GM23248 (cell line): ENCODE results near the gene P2RX2. TPM values are rescaled to one million over a fixed set of nuclear protein-coding genes. Genes with fewer than 3 reads are reported as not detected.

Experiments used
- DNase-seq: peaks from one replicate; pipeline ENCODE4 v3.0.0-alpha.2; 2015
- H2AFZ ChIP-seq: fragments of 200-600 bp; sonication (generic); 2 replicates; pipeline ENCODE4 v1.6.1; 2016; ENCODE audit warnings: antibody characterized with exemption
- H3F3A ChIP-seq: fragments of 200-600 bp; sonication (generic); 2 replicates; pipeline ENCODE4 v1.6.1; 2016; ENCODE audit warnings: mild to moderate bottlenecking, antibody characterized with exemption, mixed run types; ENCODE audit not compliant: insufficient read depth
- H3K27ac ChIP-seq: fragments of 200-600 bp; sonication (generic); 2 replicates; pipeline ENCODE4 v1.5.1; 2016; ENCODE audit warnings: mild to moderate bottlenecking
- H3K27me3 ChIP-seq: fragments of 200-600 bp; sonication (generic); replicated peaks from 2 replicates; pipeline ENCODE4 v1.6.1; 2016; ENCODE audit warnings: mild to moderate bottlenecking; ENCODE audit not compliant: insufficient read depth
- H3K36me3 ChIP-seq: fragments of 200-600 bp; sonication (generic); 2 replicates; pipeline ENCODE4 v1.6.1; 2016; ENCODE audit warnings: low read depth, mild to moderate bottlenecking
- H3K4me1 ChIP-seq: fragments of 200-600 bp; sonication (generic); 2 replicates; pipeline ENCODE4 v1.6.1; 2016; ENCODE audit warnings: mild to moderate bottlenecking; ENCODE audit not compliant: insufficient read depth
- H3K4me2 ChIP-seq: fragments of 200-600 bp; sonication (generic); one replicate; pipeline ENCODE4 v1.6.1; 2016; ENCODE audit warnings: mild to moderate bottlenecking; ENCODE audit not compliant: unreplicated experiment
- H3K4me3 ChIP-seq: fragments of 200-600 bp; sonication (generic); 2 replicates; pipeline ENCODE4 v1.5.1; 2016; ENCODE audit warnings: mild to moderate bottlenecking
- H3K79me2 ChIP-seq: fragments of 200-600 bp; sonication (generic); 2 replicates; pipeline ENCODE4 v1.6.1; 2016; ENCODE audit warnings: mild to moderate bottlenecking; ENCODE audit not compliant: insufficient read depth
- H3K9ac ChIP-seq: fragments of 200-600 bp; sonication (generic); 2 replicates; pipeline ENCODE4 v1.6.1; 2016; ENCODE audit warnings: mild to moderate bottlenecking
- H3K9me2 ChIP-seq: fragments of 200-600 bp; sonication (generic); 2 replicates; pipeline ENCODE4 v1.6.1; 2016; ENCODE audit warnings: mixed run types, mild to moderate bottlenecking, moderate library complexity; ENCODE audit not compliant: insufficient read depth
- H3K9me3 ChIP-seq: fragments of 200-600 bp; sonication (generic); one replicate; pipeline ENCODE4 v1.6.1; 2017; ENCODE audit warnings: low read depth
- H4K20me1 ChIP-seq: fragments of 200-600 bp; sonication (generic); 2 replicates; pipeline ENCODE4 v1.6.0; 2016; ENCODE audit not compliant: insufficient read depth
- EZH2 ChIP-seq: fragments of 200-600 bp; sonication (generic); IDR thresholded peaks from 2 replicates; pipeline ENCODE4 v1.6.1; 2018; ENCODE audit warnings: antibody characterized with exemption, mild to moderate bottlenecking; ENCODE audit not compliant: insufficient read depth, poor library complexity, severe bottlenecking
- EZH2phosphoT487 ChIP-seq: fragments of 200-600 bp; sonication (generic); IDR thresholded peaks from 2 replicates; pipeline ENCODE4 v1.6.1; 2018; ENCODE audit warnings: antibody characterized with exemption, moderate library complexity, mild to moderate bottlenecking, low read depth; ENCODE audit not compliant: insufficient read depth
- WGBS, 2 experiments: methylation state at CpG; one replicate each; pipeline ENCODE4 v1.1.6; 2015 to 2017; ENCODE audit warnings: low lambda C conversion rate in 2 of 2, low coverage in 1 of 2; ENCODE audit errors: missing lambda C conversion rate in 2 of 2; 5-methylcytosine and 5-hydroxymethylcytosine counted together
- in situ Hi-C: fragments of 300-500 bp; cut with MboI; formaldehyde crosslinking; loops from 2 replicates; pipeline ENCODE4 v1.15.0; 2020
- polyA plus RNA-seq: library from polyadenylated mRNA; unstranded; fragments of >200 nt; fragmentation: Nextera tagmentation; extraction: Ambion mirVana; gene quantifications from 2 replicates; pipeline ENCODE4 v1.2.1, GENCODE V29; 2016
- total RNA-seq: library from RNA; depleted of rRNA; stranded (reverse); fragments of >200 nt; shearing (Covaris generic); gene quantifications from 2 replicates; pipeline ENCODE4 v1.2.3, GENCODE V29; 2014

The P2RX2 gene
- total and polyA plus RNA-seq, 2 experiments from 2014 or later, result not detected

GRCh38 chr12:132578118-132578517 is 40.5 kb upstream of the P2RX2 start:
- Histone ChIP-seq H3K4me2 (no peak overlapping the region), H3K27ac (no peak overlapping the region), H3K36me3 (no peaks in the 10 kb centered on the region), H3K4me1 (no peaks in the 10 kb centered on the region), H2AFZ (no peak overlapping the region), H4K20me1 (no peaks in the 10 kb centered on the region), H3K4me3 (no peak overlapping the region), H3K9me2 (no peaks in the 10 kb centered on the region), H3K27me3 (no peaks in the 10 kb centered on the region), H3F3A (no peaks in the 10 kb centered on the region), H3K79me2 (no peaks in the 10 kb centered on the region), H3K9me3 (no peaks in the 10 kb centered on the region), H3K9ac (no peak overlapping the region)
- in situ Hi-C loops, result no loop called here
- no peak for DNase-seq
- no peak for TF ChIP-seq EZH2
- TF ChIP-seq EZH2phosphoT487, result no peak
- 92 to 97% methylated on average over 7 to 11 of the region's 11 CpGs for WGBS, 2 experiments

DNA sequence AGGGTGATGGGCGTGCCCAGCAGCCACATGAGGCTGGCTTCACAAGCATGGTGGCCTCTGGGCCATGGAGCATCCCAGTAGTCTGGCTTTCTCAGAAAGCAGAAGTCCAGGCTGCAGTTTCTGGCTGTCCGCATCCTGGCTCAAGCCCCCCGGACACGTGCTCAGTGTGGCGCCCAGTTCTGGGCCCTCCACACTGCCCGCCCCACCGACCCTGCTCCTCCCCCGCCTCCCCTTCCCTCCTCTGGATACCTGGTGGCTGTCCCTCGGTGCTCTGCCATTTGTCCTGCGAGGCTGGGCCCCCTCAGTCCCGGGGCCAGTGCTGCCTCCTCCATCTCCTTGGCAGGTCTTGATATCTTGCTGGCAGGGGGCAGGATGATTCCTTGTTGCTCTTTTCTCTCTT is 39.8 kb upstream of the P2RX2 start:
- in situ Hi-C loops, result no loop called here
- TF ChIP-seq EZH2phosphoT487 (no peak), EZH2 (no peak)
- Histone ChIP-seq H3K4me3 (no peak overlapping the region), H3K79me2 (no peaks in the 10 kb centered on the region), H3K9me3 (no peaks in the 10 kb centered on the region), H3K9me2 (no peaks in the 10 kb centered on the region), H4K20me1 (no peaks in the 10 kb centered on the region), H3K27me3 (no peaks in the 10 kb centered on the region), H3K4me2 (no peak overlapping the region), H3K9ac (no peak overlapping the region), H2AFZ (no peak overlapping the region), H3K27ac (no peak overlapping the region), H3F3A (no peaks in the 10 kb centered on the region), H3K4me1 (no peaks in the 10 kb centered on the region), H3K36me3 (no peaks in the 10 kb centered on the region)
- no peak for DNase-seq
- 78 to 83% methylated on average over 4 to 11 of the region's 11 CpGs for WGBS, 2 experiments

- Histone ChIP-seq H3K4me1 (no peaks in the 10 kb centered on the region), H4K20me1 (no peaks in the 10 kb centered on the region), H3K9ac (no peak overlapping the region), H3F3A (no peaks in the 10 kb centered on the region), H3K27me3 (no peaks in the 10 kb centered on the region), H2AFZ (no peak overlapping the region), H3K9me3 (no peaks in the 10 kb centered on the region), H3K4me3 (no peak overlapping the region), H3K4me2 (no peak overlapping the region), H3K79me2 (no peaks in the 10 kb centered on the region), H3K36me3 (no peaks in the 10 kb centered on the region), H3K9me2 (no peaks in the 10 kb centered on the region), H3K27ac (no peak overlapping the region)
- 56 to 61% methylated on average over 12 of the region's 12 CpGs for WGBS, 2 experiments
- TF ChIP-seq EZH2 (no peak), EZH2phosphoT487 (no peak)
- in situ Hi-C loops, result no loop called here
- DNase-seq, result no peak
Observed at GRCh38 chr12:132579744-132580143, 38.8 kb upstream of the P2RX2 start.

DNA sequence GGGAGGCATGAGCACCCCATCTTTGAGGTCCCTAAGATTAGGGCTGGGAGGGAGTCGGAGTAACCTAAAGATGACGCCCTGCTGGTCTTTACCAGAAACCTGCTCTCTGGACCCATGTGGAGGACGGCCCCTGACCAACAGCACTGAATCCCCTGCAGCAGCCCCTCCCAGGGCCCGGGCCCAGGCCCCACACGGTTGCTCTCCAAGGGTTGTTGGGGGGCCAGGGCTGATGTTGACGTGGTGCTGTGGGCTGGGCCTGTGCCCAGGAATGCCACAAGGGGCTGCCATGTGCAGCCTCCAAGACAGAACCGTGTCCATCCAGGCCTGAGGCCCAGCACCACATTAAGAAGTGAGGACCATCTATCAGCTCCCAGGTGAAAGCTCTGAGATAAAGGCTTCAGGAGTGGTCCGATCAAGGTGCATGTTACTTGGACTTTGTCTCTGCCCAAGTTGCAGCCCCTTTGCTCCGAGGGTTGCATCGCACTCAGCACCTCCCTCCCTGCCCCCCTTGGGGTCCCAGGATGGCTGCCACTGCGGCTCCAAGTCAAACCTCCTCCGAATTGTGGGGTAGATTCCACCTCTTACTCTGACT is 37.8 kb upstream of the P2RX2 start:
- no peak for DNase-seq
- no peaks in the 10 kb centered on the region for H4K20me1 ChIP-seq
- TF ChIP-seq EZH2 (no peak), EZH2phosphoT487 (no peak)
- no peak overlapping the region for H3K9ac ChIP-seq
- H3K4me3 ChIP-seq, result no peak overlapping the region
- no peaks in the 10 kb centered on the region for H3K79me2 ChIP-seq
- no peaks in the 10 kb centered on the region for H3K27me3 ChIP-seq
- no peak overlapping the region for H2AFZ ChIP-seq
- no peak overlapping the region for H3K4me2 ChIP-seq
- H3K9me3 ChIP-seq, result no peaks in the 10 kb centered on the region
- 94 to 97% methylated on average over 12 of the region's 12 CpGs for WGBS, 2 experiments
- no peaks in the 10 kb centered on the region for H3K9me2 ChIP-seq
- no peaks in the 10 kb centered on the region for H3K36me3 ChIP-seq
- no peak overlapping the region for H3K27ac ChIP-seq
- in situ Hi-C loops, result no loop called here
- no peaks in the 10 kb centered on the region for H3F3A ChIP-seq
- no peaks in the 10 kb centered on the region for H3K4me1 ChIP-seq
